ENCODE results near the gene EFHC1.

- TF ChIP-seq, protein P1, sequence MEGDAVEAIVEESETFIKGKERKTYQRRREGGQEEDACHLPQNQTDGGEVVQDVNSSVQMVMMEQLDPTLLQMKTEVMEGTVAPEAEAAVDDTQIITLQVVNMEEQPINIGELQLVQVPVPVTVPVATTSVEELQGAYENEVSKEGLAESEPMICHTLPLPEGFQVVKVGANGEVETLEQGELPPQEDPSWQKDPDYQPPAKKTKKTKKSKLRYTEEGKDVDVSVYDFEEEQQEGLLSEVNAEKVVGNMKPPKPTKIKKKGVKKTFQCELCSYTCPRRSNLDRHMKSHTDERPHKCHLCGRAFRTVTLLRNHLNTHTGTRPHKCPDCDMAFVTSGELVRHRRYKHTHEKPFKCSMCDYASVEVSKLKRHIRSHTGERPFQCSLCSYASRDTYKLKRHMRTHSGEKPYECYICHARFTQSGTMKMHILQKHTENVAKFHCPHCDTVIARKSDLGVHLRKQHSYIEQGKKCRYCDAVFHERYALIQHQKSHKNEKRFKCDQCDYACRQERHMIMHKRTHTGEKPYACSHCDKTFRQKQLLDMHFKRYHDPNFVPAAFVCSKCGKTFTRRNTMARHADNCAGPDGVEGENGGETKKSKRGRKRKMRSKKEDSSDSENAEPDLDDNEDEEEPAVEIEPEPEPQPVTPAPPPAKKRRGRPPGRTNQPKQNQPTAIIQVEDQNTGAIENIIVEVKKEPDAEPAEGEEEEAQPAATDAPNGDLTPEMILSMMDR (IDR thresholded peaks at IDR 0.05) = no peak
- TF ChIP-seq EZH2 (IDR thresholded peaks at IDR 0.05; ENCODE audit: borderline replicate concordance, insufficient read depth, low read depth, low read length, poor library complexity, severe bottlenecking) = no peak
Measured at GRCh38 chr6:52517502-52518278, 97.5 kb downstream of the EFHC1 start.

Measured in B cell (primary cell).